Ovary (tissue), 3 donors: ENCODE data around the gene UBA3.

ENCODE experiments used
- EP300 ChIP-seq: sonication (generic); formaldehyde crosslinking; IDR thresholded peaks from one replicate; pipeline ENCODE4 v1.6.1; 2017; ENCODE audit warnings: antibody characterized with exemption
- POLR2A ChIP-seq: fragments of 450-650 bp; IDR thresholded peaks from one replicate; pipeline ENCODE4 v1.6.1; 2017; ENCODE audit warnings: antibody characterized with exemption, mild to moderate bottlenecking, moderate library complexity
- TF ChIP-seq, protein P1 (sequence below), 3 donors: fragments of 450-650 bp in 2 of 3; fragments of 200-600 bp in 1 of 3; IDR thresholded peaks; one replicate each; pipeline versions ENCODE4 v1.5.1 to v1.8.0; 2016 to 2022; ENCODE audit warnings: antibody characterized with exemption in 3 of 3, mild to moderate bottlenecking in 1 of 3
- donor health status: DM: no; HTN: no; CAD: no.

DNA sequence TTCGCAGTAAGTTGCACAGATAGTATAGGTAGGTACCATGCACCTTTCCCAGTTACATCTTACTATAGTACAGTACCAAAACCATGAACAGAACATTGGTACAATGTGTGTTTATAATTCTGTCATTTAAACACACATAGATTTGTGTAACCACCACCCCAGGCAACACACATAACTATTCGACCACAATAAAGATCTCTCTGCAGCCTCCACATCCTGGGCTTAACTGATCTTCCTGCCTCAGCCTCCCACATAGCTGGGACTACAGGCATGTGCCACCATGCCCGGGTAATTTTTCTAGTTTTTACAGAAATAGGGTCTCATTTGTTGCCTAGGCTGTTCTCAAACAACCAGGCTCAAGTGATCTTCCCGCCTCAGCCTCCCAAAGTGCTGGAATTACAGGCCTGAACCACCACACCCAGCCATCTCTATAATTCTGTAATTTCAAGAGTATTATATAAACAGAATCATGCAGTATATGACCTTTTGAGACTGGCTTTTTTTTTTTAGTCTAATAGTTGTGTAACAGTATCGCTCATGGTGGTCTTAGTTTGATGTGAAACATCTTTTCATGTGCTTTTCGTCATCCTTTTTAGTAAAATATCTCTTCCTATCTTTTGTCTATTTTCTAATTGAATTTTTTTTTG, 14.7 kb downstream of the UBA3 start:
- TF ChIP-seq, protein P1, sequence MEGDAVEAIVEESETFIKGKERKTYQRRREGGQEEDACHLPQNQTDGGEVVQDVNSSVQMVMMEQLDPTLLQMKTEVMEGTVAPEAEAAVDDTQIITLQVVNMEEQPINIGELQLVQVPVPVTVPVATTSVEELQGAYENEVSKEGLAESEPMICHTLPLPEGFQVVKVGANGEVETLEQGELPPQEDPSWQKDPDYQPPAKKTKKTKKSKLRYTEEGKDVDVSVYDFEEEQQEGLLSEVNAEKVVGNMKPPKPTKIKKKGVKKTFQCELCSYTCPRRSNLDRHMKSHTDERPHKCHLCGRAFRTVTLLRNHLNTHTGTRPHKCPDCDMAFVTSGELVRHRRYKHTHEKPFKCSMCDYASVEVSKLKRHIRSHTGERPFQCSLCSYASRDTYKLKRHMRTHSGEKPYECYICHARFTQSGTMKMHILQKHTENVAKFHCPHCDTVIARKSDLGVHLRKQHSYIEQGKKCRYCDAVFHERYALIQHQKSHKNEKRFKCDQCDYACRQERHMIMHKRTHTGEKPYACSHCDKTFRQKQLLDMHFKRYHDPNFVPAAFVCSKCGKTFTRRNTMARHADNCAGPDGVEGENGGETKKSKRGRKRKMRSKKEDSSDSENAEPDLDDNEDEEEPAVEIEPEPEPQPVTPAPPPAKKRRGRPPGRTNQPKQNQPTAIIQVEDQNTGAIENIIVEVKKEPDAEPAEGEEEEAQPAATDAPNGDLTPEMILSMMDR (IDR thresholded peaks at IDR 0.05): no peak
- TF ChIP-seq POLR2A (no peak), EP300 (no peak)
